PFSK-1 (cell line): ENCODE measurements around the gene SCART1.

Source experiments
- FOXP2 ChIP-seq: optimal IDR thresholded peaks from 2 replicates; pipeline ENCODE3; 2011; ENCODE audit warnings: borderline replicate concordance, control low read depth, inconsistent platforms; ENCODE audit not compliant: insufficient read depth; ENCODE audit errors: extremely low read length, extremely low read depth
- POLR2AphosphoS5 ChIP-seq: IDR thresholded peaks from 2 replicates; pipeline ENCODE4 v1.6.1; 2012; ENCODE audit warnings: low read depth, mild to moderate bottlenecking, control low read depth, low read length, moderate library complexity
- SIN3A ChIP-seq: IDR thresholded peaks from 2 replicates; pipeline ENCODE4 v1.6.1; 2012; ENCODE audit warnings: mild to moderate bottlenecking, low read length, moderate library complexity, borderline replicate concordance; ENCODE audit not compliant: insufficient read depth
- TAF1 ChIP-seq: IDR thresholded peaks from 2 replicates; pipeline ENCODE4 v1.6.1; 2012; ENCODE audit warnings: low read length, control low read depth, borderline replicate concordance; ENCODE audit not compliant: insufficient read depth
- TF ChIP-seq, protein P1 (sequence below), 2 experiments: IDR thresholded peaks; 2 replicates each; pipeline versions ENCODE4 v1.6.1 to v1.8.0; 2011 to 2012; ENCODE audit warnings: low read depth in 2 of 2, low read length in 2 of 2, control low read depth in 1 of 2, inconsistent platforms in 1 of 2, mild to moderate bottlenecking in 1 of 2, moderate library complexity in 1 of 2; ENCODE audit not compliant: insufficient read depth in 1 of 2

Gene SCART1

DNA sequence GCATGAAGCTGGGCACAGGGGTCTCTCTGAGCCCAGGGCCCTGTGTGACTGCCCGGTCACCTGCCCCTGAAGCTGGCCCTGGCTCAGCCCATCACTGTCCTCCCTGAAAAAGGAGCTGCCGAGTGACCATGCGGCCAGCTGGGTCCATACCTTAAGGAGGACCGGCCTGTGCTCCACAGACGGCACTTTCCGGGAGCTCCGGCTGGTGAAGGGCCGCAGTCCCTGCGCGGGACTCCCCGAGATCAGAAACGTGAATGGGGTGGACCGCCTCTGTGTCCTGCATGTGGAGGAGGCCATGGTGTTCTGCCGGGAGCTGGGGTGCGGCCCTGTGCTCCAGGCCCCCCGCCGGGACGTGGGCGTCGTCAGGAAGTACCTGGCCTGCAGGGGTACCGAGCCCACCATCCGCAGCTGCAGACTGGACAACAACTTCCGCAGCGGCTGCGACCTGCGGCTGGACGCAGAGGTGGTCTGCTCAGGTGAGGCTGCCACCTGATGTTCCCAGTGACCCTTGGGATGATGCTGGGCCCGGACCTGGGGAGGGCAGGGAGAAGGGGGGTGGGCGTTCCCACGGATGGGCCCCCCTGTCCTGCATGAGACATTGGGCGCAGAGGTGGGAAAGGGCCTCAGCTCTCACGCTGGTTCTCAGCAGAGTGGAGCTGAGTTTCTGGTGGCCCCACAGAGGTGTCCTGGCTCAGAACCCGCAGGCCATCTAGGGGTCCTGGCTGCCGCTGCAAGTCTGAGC lies 3.5 kb downstream of the SCART1 start:
- TF ChIP-seq, protein P1, sequence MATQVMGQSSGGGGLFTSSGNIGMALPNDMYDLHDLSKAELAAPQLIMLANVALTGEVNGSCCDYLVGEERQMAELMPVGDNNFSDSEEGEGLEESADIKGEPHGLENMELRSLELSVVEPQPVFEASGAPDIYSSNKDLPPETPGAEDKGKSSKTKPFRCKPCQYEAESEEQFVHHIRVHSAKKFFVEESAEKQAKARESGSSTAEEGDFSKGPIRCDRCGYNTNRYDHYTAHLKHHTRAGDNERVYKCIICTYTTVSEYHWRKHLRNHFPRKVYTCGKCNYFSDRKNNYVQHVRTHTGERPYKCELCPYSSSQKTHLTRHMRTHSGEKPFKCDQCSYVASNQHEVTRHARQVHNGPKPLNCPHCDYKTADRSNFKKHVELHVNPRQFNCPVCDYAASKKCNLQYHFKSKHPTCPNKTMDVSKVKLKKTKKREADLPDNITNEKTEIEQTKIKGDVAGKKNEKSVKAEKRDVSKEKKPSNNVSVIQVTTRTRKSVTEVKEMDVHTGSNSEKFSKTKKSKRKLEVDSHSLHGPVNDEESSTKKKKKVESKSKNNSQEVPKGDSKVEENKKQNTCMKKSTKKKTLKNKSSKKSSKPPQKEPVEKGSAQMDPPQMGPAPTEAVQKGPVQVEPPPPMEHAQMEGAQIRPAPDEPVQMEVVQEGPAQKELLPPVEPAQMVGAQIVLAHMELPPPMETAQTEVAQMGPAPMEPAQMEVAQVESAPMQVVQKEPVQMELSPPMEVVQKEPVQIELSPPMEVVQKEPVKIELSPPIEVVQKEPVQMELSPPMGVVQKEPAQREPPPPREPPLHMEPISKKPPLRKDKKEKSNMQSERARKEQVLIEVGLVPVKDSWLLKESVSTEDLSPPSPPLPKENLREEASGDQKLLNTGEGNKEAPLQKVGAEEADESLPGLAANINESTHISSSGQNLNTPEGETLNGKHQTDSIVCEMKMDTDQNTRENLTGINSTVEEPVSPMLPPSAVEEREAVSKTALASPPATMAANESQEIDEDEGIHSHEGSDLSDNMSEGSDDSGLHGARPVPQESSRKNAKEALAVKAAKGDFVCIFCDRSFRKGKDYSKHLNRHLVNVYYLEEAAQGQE (IDR thresholded peaks at IDR 0.05; ENCODE audit: insufficient read depth in 1 of 2, low read depth in 2 of 2, low read length in 2 of 2) = no peak
- TF ChIP-seq POLR2AphosphoS5 = no peak
- TF ChIP-seq SIN3A = no peak
- TF ChIP-seq TAF1 = no peak
- no peak for TF ChIP-seq FOXP2

DNA sequence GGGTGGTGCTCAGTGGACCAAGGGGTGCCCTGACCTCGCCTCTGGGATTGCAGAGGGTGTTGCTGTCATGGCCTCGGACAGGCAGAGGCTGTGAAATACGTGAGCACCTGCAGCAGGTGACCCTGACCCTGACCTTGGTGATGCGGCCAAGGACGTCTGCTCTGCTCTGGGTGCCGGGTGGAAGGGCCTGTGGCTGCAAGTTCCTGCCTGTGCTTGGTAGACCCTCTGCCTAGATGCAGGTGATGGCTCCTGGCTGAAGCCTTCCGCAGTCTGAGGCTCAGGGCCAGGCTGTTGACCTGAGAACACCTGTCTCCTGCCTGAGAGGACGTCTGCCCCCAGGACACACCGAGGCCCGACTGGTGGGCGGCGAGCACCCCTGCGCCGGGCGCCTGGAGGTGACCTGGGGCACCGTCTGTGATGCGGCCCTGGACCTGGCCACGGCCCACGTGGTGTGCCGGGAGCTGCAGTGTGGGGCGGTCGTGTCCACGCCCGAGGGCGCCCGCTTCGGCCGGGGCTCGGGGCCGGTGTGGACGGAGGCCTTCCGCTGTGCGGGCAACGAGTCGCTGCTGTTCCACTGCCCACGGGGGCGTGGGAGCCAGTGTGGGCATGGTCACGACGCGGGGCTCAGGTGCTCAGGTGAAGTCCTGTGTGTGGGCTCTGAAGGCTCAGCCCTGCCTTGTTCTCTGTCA lies 4.4 kb downstream of the SCART1 start:
- TF ChIP-seq TAF1 (no peak), POLR2AphosphoS5 (no peak), SIN3A (no peak), FOXP2 (no peak)
- TF ChIP-seq, protein P1 (IDR thresholded peaks at IDR 0.05; ENCODE audit: insufficient read depth in 1 of 2, low read depth in 2 of 2, low read length in 2 of 2) = no peak

DNA sequence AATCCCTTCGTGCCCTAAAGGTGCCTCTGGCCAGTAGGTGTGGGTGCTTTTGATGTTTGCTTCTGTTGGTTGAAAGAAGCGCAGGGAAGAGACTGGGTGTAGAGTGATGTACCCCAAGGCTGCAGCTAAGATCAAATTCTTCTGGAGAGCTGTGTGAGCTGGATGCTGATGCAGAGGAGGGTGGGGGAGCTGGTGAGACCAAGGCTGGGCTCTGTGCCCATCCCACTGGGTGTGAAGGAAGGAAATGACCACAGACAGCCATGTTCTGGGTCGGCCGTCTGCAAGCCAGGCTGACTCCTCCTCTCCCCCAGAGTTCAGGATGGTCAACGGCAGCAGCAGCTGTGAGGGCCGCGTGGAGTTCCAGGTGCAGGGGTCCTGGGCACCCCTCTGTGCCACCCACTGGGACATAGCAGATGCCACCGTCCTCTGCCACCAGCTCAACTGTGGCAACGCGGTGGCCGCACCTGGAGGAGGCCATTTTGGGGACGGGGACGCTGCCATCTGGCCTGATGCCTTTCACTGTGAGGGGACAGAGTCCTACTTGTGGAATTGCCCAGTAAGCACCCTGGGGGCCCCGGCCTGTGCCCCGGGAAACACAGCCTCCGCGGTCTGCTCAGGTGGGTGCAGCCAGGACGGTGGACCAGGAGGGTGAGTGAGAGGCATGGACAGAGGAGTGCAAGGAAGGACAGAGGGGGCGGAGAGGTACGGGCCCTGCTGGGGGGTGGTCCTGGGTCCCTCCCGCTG lies 5.1 kb downstream of the SCART1 start:
- no peak for TF ChIP-seq TAF1
- TF ChIP-seq, protein P1 (IDR thresholded peaks at IDR 0.05; ENCODE audit: insufficient read depth in 1 of 2, low read depth in 2 of 2, low read length in 2 of 2) = no peak
- no peak for TF ChIP-seq FOXP2
- no peak for TF ChIP-seq POLR2AphosphoS5
- TF ChIP-seq SIN3A = no peak

DNA sequence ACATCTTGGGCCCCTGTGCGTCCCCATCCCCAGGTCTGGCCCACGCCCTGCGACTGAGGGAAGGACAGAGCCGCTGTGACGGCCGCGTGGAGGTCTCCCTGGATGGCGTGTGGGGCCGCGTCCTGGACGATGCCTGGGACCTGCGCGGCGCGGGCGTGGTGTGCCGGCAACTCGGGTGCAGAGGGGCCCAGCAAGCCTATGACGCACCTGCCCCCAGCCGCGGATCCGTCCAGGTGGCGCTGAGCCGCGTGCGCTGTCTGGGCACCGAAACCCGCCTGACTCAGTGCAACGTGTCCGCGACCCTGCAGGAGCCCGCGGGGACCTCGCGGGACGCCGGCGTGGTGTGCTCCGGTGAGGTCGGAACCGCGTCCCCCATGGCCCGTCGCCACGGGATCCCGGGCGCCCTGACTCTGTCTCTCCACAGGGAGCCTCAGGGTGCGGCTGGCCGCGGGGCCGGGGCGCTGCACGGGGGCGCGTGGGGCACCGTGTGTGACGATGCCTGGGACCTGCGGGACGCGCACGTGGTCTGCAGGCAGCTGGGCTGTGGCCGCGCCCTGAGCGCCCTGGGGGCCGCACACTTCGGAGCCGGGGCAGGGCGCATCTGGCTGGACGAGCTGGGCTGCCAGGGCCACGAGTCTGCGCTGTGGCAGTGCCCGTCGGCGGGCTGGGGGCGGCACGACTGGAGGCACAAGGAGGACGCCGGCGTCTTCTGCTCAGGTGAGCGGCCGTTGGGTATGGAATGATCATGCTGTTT lies 5.9 kb downstream of the SCART1 start:
- TF ChIP-seq TAF1 (no peak), FOXP2 (no peak), POLR2AphosphoS5 (no peak), SIN3A (no peak)
- TF ChIP-seq, protein P1 (IDR thresholded peaks at IDR 0.05; ENCODE audit: insufficient read depth in 1 of 2, low read depth in 2 of 2, low read length in 2 of 2) = no peak
